HG03097 (cell line): Measurements from ENCODE around the gene ZEB2.

Experiments
- ATAC-seq: cut with Tn5 transposase; IDR thresholded peaks from one replicate; pipeline ENCODE4 v1.9.1; 2021; ENCODE audit not compliant: unreplicated experiment, low FRiP score

ZEB2 gene

GRCh38 chr2:144529841-144530240, 9.9 kb upstream of the ZEB2 start:
- no peak for ATAC-seq

GRCh38 chr2:144528108-144528507, 8.2 kb upstream of the ZEB2 start:
- ATAC-seq = no peak

- no peak for ATAC-seq
Measured at GRCh38 chr2:144526831-144527230, 6.9 kb upstream of the ZEB2 start.

- no peak for ATAC-seq
Measured at GRCh38 chr2:144524118-144525009, 4.4 kb upstream of the ZEB2 start.

- no peak for ATAC-seq
Measured at GRCh38 chr2:144523596-144524117, 3.7 kb upstream of the ZEB2 start.

GRCh38 chr2:144522897-144523595, 3.1 kb upstream of the ZEB2 start:
- ATAC-seq = no peak

GRCh38 chr2:144522176-144522896, 2.4 kb upstream of the ZEB2 start:
- no peak for ATAC-seq

GRCh38 chr2:144521686-144522085, 1.8 kb upstream of the ZEB2 start:
- ATAC-seq = no peak

- ATAC-seq = no peak
Measured at GRCh38 chr2:144520756-144521487, 1.0 kb upstream of the ZEB2 start.

- no peak for ATAC-seq
Measured at GRCh38 chr2:144519597-144519933, 354 bp downstream of the ZEB2 start.

- peak; percentile 64 for ATAC-seq
Measured at GRCh38 chr2:144518748-144519596, 947 bp downstream of the ZEB2 start.

- ATAC-seq = no peak
Measured at GRCh38 chr2:144517866-144518747, 1.8 kb downstream of the ZEB2 start.

- peak; percentile 37 for ATAC-seq
Measured at GRCh38 chr2:144516981-144517865, 2.7 kb downstream of the ZEB2 start.

GRCh38 chr2:144516411-144516980, 3.4 kb downstream of the ZEB2 start:
- ATAC-seq = no peak

- ATAC-seq = no peak
Measured at GRCh38 chr2:144515696-144516410, 4.1 kb downstream of the ZEB2 start.

- no peak for ATAC-seq
Measured at GRCh38 chr2:144515099-144515695, 4.7 kb downstream of the ZEB2 start.
